ENCODE results near the gene MAP3K9.

The MAP3K9 gene

GRCh38 chr14:70724110-70724509 is 85.2 kb downstream of the MAP3K9 start:
- no peak for TF ChIP-seq CTCF (IDR thresholded peaks at IDR 0.05; ENCODE audit: low read depth, low read length, missing control alignments)
- no peak overlapping the region for H3K4me3 ChIP-seq (ENCODE audit: low read depth, low read length)
- DNase-seq (ENCODE audit: low read depth) = no peak
- in situ Hi-C loops (cut with HindIII; ENCODE audit: low sequenced_read_pairs) = no loop called here

DNA sequence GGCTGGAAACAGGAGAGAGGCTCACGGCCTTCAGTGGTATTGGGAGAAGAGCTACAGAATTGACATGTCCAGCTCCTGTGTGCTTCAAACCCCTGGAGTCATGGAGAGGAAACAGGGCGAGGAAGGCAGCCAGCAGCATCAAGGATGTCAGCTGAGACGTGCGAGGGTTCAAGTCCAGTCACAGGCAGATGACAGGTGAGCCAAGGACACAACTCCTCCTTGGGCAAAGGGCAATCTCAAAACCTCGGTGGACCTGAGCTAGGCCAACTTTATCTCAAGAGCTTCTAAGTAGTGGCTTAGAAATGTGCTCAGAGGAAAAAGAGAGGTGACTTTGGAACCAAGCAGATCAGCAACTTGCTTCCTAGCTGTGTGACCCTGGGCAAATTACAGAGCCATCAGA is 86.0 kb downstream of the MAP3K9 start:
- no peak for DNase-seq (ENCODE audit: low read depth)
- no peak overlapping the region for H3K4me3 ChIP-seq (ENCODE audit: low read depth, low read length)
- in situ Hi-C loops (cut with HindIII; ENCODE audit: low sequenced_read_pairs) = no loop called here
- no peak for TF ChIP-seq CTCF (IDR thresholded peaks at IDR 0.05; ENCODE audit: low read depth, low read length, missing control alignments)

- in situ Hi-C loops (cut with HindIII; ENCODE audit: low sequenced_read_pairs) = no loop called here
- DNase-seq (ENCODE audit: low read depth) = no peak
- TF ChIP-seq CTCF (IDR thresholded peaks at IDR 0.05; ENCODE audit: low read depth, low read length, missing control alignments) = no peak
- H3K4me3 ChIP-seq (ENCODE audit: low read depth, low read length) = no peak overlapping the region
Measured at GRCh38 chr14:70722418-70722817, 86.9 kb downstream of the MAP3K9 start.

- no peak for DNase-seq (ENCODE audit: low read depth)
- no peak overlapping the region for H3K4me3 ChIP-seq (ENCODE audit: low read depth, low read length)
- no peak for TF ChIP-seq CTCF (IDR thresholded peaks at IDR 0.05; ENCODE audit: low read depth, low read length, missing control alignments)
- in situ Hi-C loops (cut with HindIII; ENCODE audit: low sequenced_read_pairs) = no loop called here
Measured at GRCh38 chr14:70721542-70721941, 87.8 kb downstream of the MAP3K9 start.

DNA sequence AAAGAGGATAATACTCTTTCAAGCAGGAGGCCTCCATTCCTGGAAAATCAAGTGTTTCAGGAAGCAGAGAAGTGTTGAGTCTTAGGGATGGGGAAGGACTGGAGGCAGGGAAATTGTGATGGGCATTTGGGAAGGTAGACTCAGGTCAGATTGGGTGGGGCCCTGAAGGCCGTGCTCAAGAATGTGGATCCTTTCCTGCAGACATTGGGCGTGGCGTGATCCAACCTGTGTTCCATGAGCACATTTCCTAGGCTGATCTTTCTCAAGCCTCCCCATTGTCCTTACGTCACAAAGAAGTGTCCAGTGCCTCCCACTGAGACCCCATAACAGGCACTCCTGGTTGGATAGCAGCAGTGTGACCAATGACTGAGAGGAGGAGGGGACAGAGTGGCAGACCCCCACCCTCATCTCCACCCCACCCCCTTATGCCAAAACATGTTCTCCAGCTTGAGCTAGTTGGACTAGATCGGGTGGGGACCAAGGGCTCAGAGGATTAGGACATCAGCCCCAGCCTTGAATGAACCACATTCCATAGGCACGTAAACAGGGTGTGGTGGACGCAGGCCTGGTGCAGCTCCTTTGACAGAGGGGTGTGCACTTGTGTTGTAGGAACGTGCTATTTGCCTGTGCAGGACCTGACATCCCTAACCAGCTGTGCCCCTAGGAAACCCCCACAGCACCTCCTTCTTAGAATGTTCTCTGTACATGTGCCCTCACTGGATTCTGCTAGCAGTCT is 90.8 kb downstream of the MAP3K9 start:
- no peak for DNase-seq (ENCODE audit: low read depth)
- no peak overlapping the region for H3K4me3 ChIP-seq (ENCODE audit: low read depth, low read length)
- no peak for TF ChIP-seq CTCF (IDR thresholded peaks at IDR 0.05; ENCODE audit: low read depth, low read length, missing control alignments)
- in situ Hi-C loops (cut with HindIII; ENCODE audit: low sequenced_read_pairs) = no loop called here

DNA sequence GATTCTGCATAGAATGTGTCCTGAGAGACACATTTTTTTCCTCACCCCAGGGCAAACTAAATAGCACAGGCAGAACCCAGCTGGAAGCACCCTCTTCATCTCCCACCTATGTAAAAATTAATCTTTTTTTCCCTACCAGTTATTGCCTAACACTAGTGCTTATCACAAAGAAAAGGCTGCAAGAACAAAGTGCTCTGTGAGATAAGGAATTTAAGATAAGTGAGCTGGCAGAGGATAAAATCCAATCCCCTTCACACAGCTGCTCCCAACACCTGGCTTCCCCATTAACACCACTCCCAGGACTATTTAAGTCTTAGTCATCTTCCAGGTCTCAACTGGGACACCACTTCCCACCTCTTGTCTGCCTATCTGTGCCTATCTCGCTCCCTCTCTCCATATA is 92.4 kb downstream of the MAP3K9 start:
- no peak for TF ChIP-seq CTCF (IDR thresholded peaks at IDR 0.05; ENCODE audit: low read depth, low read length, missing control alignments)
- in situ Hi-C loops (cut with HindIII; ENCODE audit: low sequenced_read_pairs) = no loop called here

More for the DNA sequence above, 92.4 kb downstream of the MAP3K9 start:
- no peak for DNase-seq (ENCODE audit: low read depth)
- H3K4me3 ChIP-seq (ENCODE audit: low read depth, low read length) = no peak overlapping the region

Measured in astrocyte of the cerebellum (primary cell).